ENCODE data around the gene PTPRCAP. TPM values are rescaled to one million over a fixed set of nuclear protein-coding genes. Genes with fewer than 3 reads are reported as not detected.

The PTPRCAP gene
- total RNA-seq, 1 donor from 2014 or later: 2.3 TPM

- Mint-ChIP-seq H3K27me3 (peaks cover 4% of the 10 kb centered on the region), H3K9me3 (ENCODE audit: low read depth) (no peaks in the 10 kb centered on the region), H3K36me3 (ENCODE audit: insufficient read depth) (no peaks in the 10 kb centered on the region), H3K4me1 (ENCODE audit: low read depth) (no peaks in the 10 kb centered on the region), H3K4me3 (ENCODE audit: low read depth) (no peak overlapping the region), H3K27ac (peak overlapping the region; percentile 64)
- DNase-seq (ENCODE audit: low spot score, unreplicated experiment): no peak
- no peak for TF ChIP-seq CTCF (IDR thresholded peaks at IDR 0.05; ENCODE audit: unreplicated experiment)
Observed at GRCh38 chr11:67450796-67451657, 13.5 kb upstream of the PTPRCAP start.

- no peak for DNase-seq (ENCODE audit: low spot score, unreplicated experiment)
- Mint-ChIP-seq H3K27ac (no peak overlapping the region), H3K36me3 (ENCODE audit: insufficient read depth) (no peaks in the 10 kb centered on the region)
Observed at GRCh38 chr11:67449116-67449844, 11.8 kb upstream of the PTPRCAP start.

GRCh38 chr11:67448220-67448609, 10.7 kb upstream of the PTPRCAP start:
- no peaks in the 10 kb centered on the region for H3K9me3 Mint-ChIP-seq (ENCODE audit: low read depth)
- H3K4me3 Mint-ChIP-seq (ENCODE audit: low read depth): no peak overlapping the region
- peaks cover 3% of the 10 kb centered on the region for H3K4me1 Mint-ChIP-seq (ENCODE audit: low read depth)

More at GRCh38 chr11:67449116-67449844, 11.8 kb upstream of the PTPRCAP start:
- peaks cover 3% of the 10 kb centered on the region for H3K4me1 Mint-ChIP-seq (ENCODE audit: low read depth)
- H3K27me3 Mint-ChIP-seq: peaks cover 4% of the 10 kb centered on the region
- no peak overlapping the region for H3K4me3 Mint-ChIP-seq (ENCODE audit: low read depth)
- H3K9me3 Mint-ChIP-seq (ENCODE audit: low read depth): no peaks in the 10 kb centered on the region
- TF ChIP-seq CTCF (IDR thresholded peaks at IDR 0.05; ENCODE audit: unreplicated experiment): no peak

GRCh38 chr11:67445515-67445914, 8.0 kb upstream of the PTPRCAP start:
- TF ChIP-seq CTCF (IDR thresholded peaks at IDR 0.05; ENCODE audit: unreplicated experiment): no peak
- Mint-ChIP-seq H3K27me3 (peaks cover 4% of the 10 kb centered on the region), H3K9me3 (ENCODE audit: low read depth) (no peaks in the 10 kb centered on the region), H3K4me1 (ENCODE audit: low read depth) (peaks cover 5% of the 10 kb centered on the region), H3K27ac (no peak overlapping the region), H3K4me3 (ENCODE audit: low read depth) (peak overlapping the region; percentile 82), H3K36me3 (ENCODE audit: insufficient read depth) (no peaks in the 10 kb centered on the region)
- DNase-seq (ENCODE audit: low spot score, unreplicated experiment): no peak

More at GRCh38 chr11:67448220-67448609, 10.7 kb upstream of the PTPRCAP start:
- Mint-ChIP-seq H3K36me3 (ENCODE audit: insufficient read depth) (no peaks in the 10 kb centered on the region), H3K27me3 (peaks cover 4% of the 10 kb centered on the region), H3K27ac (no peak overlapping the region)
- no peak for TF ChIP-seq CTCF (IDR thresholded peaks at IDR 0.05; ENCODE audit: unreplicated experiment)
- no peak for DNase-seq (ENCODE audit: low spot score, unreplicated experiment)

Data from progenitor cell of endocrine pancreas (in vitro differentiated cells).